Omental fat pad (tissue), 4 donors: ENCODE results near the gene RNF182. TPM values are rescaled to one million over a fixed set of nuclear protein-coding genes. Genes with fewer than 3 reads are reported as not detected.
"Not testable (repeated sequence)": the region's sequence is repeated elsewhere in the genome, so short reads cannot be mapped to it uniquely, and the experiment has no call there.

ENCODE experiments used
- ATAC-seq: fragments of 150-250 bp; one replicate; pipeline ENCODE4 v1.9.1; 2016; ENCODE audit warnings: mild to moderate bottlenecking, moderate library complexity; ENCODE audit not compliant: low FRiP score
- DNase-seq: peaks from one replicate; pipeline ENCODE4 v3.0.0-alpha.2; 2019; ENCODE audit warnings: low spot score
- CTCF ChIP-seq, 3 donors: fragments of 450-650 bp; IDR thresholded peaks; one replicate each; pipeline ENCODE4 v1.5.1; 2016 to 2017; ENCODE audit warnings: antibody characterized with exemption in 3 of 3, mild to moderate bottlenecking in 3 of 3, moderate library complexity in 2 of 3
- total RNA-seq, 4 donors: library from RNA; depleted of rRNA; stranded (reverse); fragments of >200 nt; gene quantifications; one replicate each; pipeline ENCODE4 v1.1.0, GENCODE V29; 2016

The RNF182 gene
- total RNA-seq, 4 donors from 2014 or later: 0.96 to 2.1 (median 1.9) TPM; not detected in 1

- TF ChIP-seq CTCF (IDR thresholded peaks at IDR 0.05): no peak
- DNase-seq (no peak), ATAC-seq (no peak)
Observed at GRCh38 chr6:13935190-13935880, 10.6 kb downstream of the RNF182 start.

GRCh38 chr6:13935881-13936261 lies 11.1 kb downstream of the RNF182 start:
- not testable (repeated sequence) for ATAC-seq, DNase-seq

- ATAC-seq (no peak), DNase-seq (no peak)
- TF ChIP-seq CTCF (IDR thresholded peaks at IDR 0.05): no peak
Observed at GRCh38 chr6:13941902-13942301, 17.1 kb downstream of the RNF182 start.

GRCh38 chr6:13943943-13944342 lies 19.2 kb downstream of the RNF182 start:
- DNase-seq (no peak), ATAC-seq (no peak)
- no peak for TF ChIP-seq CTCF (IDR thresholded peaks at IDR 0.05)

GRCh38 chr6:13946506-13946905 lies 21.8 kb downstream of the RNF182 start:
- no peak for TF ChIP-seq CTCF (IDR thresholded peaks at IDR 0.05)
- DNase-seq (no peak), ATAC-seq (no peak)

- ATAC-seq (no peak), DNase-seq (no peak)
- no peak for TF ChIP-seq CTCF (IDR thresholded peaks at IDR 0.05)
Observed at GRCh38 chr6:13947611-13948178, 22.9 kb downstream of the RNF182 start.

GRCh38 chr6:13952101-13952500 lies 27.3 kb downstream of the RNF182 start:
- no peak for DNase-seq
- ATAC-seq: no peak
- TF ChIP-seq CTCF (IDR thresholded peaks at IDR 0.05): no peak
